KMS-11 (cell line): ENCODE data around the gene CSRNP3.

ENCODE experiments used
- H2AFZ ChIP-seq: fragments of 200-600 bp; sonication (generic); 2 replicates; pipeline ENCODE4 v1.6.1; 2016; ENCODE audit warnings: antibody characterized with exemption, mixed run types, low read depth
- H3K27ac ChIP-seq: fragments of 200-600 bp; sonication (generic); 2 replicates; pipeline ENCODE4 v1.6.1; 2016; ENCODE audit warnings: mild to moderate bottlenecking, mixed run types
- H3K27me3 ChIP-seq: fragments of 200-600 bp; sonication (generic); 2 replicates; pipeline ENCODE4 v1.6.1; 2017; ENCODE audit warnings: mild to moderate bottlenecking, low read depth, mixed run types, moderate library complexity; ENCODE audit not compliant: insufficient read depth
- H3K36me3 ChIP-seq: fragments of 200-600 bp; sonication (generic); 2 replicates; pipeline ENCODE4 v1.6.1; 2017; ENCODE audit warnings: mild to moderate bottlenecking, mixed run types; ENCODE audit not compliant: insufficient read depth
- H3K4me1 ChIP-seq: fragments of 200-600 bp; sonication (generic); 2 replicates; pipeline ENCODE4 v1.6.1; 2016; ENCODE audit warnings: mild to moderate bottlenecking, low read depth, mixed run types; ENCODE audit not compliant: poor library complexity, severe bottlenecking
- H3K4me2 ChIP-seq: fragments of 200-600 bp; sonication (generic); 2 replicates; pipeline ENCODE4 v1.7.0; 2016; ENCODE audit warnings: mild to moderate bottlenecking, mixed run types
- H3K4me3 ChIP-seq: fragments of 200-600 bp; sonication (generic); IDR thresholded peaks from 2 replicates; pipeline ENCODE4 v1.6.1; 2017; ENCODE audit warnings: low read depth, low read length, mixed read lengths; ENCODE audit not compliant: insufficient read depth
- H3K79me2 ChIP-seq: fragments of 200-600 bp; sonication (generic); 2 replicates; pipeline ENCODE4 v1.6.1; 2016; ENCODE audit warnings: low read depth, mixed run types; ENCODE audit not compliant: insufficient read depth
- H3K9ac ChIP-seq: fragments of 200-600 bp; sonication (generic); 2 replicates; pipeline ENCODE4 v1.6.1; 2016; ENCODE audit warnings: mild to moderate bottlenecking, mixed run types
- H4K20me1 ChIP-seq: fragments of 200-600 bp; sonication (generic); 2 replicates; pipeline ENCODE4 v1.6.1; 2016; ENCODE audit warnings: mild to moderate bottlenecking, mixed run types; ENCODE audit not compliant: insufficient read depth
- TF ChIP-seq, protein P1 (sequence below): fragments of 200-600 bp; sonication (generic); conservative IDR thresholded peaks from 2 replicates; pipeline ENCODE4 v1.6.1; 2017; ENCODE audit warnings: low read depth, mild to moderate bottlenecking, antibody characterized with exemption, low read length, moderate library complexity, mixed read lengths

The CSRNP3 gene

DNA sequence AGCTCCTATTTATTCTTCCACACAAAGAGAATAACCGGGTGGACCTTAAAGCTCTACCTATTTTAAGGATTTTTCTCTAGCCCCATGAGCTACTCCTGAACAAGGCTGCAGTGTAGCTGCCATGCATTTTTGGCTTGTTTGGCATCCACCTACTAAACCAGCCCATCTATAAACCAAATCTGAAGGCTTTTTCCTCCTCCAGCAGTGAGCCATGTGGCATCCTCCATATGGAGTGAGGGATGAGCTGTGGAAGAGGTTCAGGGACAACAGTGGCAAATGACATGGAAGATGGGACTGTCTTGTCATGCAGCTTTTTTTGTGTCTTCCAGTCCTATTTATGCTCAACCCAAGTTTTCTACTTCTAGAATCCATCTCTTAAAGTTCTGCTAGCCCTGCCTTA, 224.3 kb downstream of the CSRNP3 start:
- Histone ChIP-seq H2AFZ (no peak overlapping the region), H3K9ac (no peak overlapping the region), H3K27me3 (no peaks in the 10 kb centered on the region), H3K4me1 (no peaks in the 10 kb centered on the region), H3K27ac (no peak overlapping the region), H4K20me1 (no peaks in the 10 kb centered on the region), H3K4me2 (no peak overlapping the region), H3K79me2 (no peaks in the 10 kb centered on the region), H3K4me3 (no peak overlapping the region), H3K36me3 (no peaks in the 10 kb centered on the region)
- TF ChIP-seq, protein P1, sequence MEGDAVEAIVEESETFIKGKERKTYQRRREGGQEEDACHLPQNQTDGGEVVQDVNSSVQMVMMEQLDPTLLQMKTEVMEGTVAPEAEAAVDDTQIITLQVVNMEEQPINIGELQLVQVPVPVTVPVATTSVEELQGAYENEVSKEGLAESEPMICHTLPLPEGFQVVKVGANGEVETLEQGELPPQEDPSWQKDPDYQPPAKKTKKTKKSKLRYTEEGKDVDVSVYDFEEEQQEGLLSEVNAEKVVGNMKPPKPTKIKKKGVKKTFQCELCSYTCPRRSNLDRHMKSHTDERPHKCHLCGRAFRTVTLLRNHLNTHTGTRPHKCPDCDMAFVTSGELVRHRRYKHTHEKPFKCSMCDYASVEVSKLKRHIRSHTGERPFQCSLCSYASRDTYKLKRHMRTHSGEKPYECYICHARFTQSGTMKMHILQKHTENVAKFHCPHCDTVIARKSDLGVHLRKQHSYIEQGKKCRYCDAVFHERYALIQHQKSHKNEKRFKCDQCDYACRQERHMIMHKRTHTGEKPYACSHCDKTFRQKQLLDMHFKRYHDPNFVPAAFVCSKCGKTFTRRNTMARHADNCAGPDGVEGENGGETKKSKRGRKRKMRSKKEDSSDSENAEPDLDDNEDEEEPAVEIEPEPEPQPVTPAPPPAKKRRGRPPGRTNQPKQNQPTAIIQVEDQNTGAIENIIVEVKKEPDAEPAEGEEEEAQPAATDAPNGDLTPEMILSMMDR = no peak

- Histone ChIP-seq H3K4me2 (no peak overlapping the region), H3K27me3 (no peaks in the 10 kb centered on the region), H3K9ac (no peak overlapping the region), H3K79me2 (no peaks in the 10 kb centered on the region), H2AFZ (no peak overlapping the region), H3K4me3 (no peak overlapping the region), H4K20me1 (no peaks in the 10 kb centered on the region), H3K27ac (no peak overlapping the region), H3K36me3 (no peaks in the 10 kb centered on the region), H3K4me1 (no peaks in the 10 kb centered on the region)
- TF ChIP-seq, protein P1 = no peak
These were observed 228.4 kb downstream of the CSRNP3 start for GRCh38 chr2:165697748-165698443.

DNA sequence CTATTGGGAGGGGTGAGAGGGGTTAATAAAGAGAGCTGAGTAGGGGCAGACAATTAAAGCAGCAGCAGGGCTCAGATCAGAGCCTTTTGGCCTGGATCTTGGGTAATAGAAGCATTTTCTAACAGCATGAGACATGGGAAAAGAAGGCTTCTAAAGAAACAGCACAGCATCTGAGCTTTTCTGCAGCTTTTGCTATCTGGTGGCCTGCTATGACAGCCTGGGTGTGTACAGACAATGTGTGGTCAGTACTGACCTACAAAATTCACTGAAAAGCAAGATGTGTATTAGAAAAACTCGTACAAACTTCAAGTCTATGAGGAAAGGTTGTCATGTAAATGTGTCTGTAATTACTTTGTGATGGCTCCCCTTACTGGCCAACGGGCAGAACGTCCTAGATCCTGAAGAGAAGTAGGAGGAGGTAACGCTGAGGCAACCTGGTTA, 229.0 kb downstream of the CSRNP3 start:
- Histone ChIP-seq H3K4me1 (no peaks in the 10 kb centered on the region), H2AFZ (no peak overlapping the region), H3K4me2 (no peak overlapping the region), H3K79me2 (no peaks in the 10 kb centered on the region), H3K9ac (no peak overlapping the region), H3K27me3 (no peaks in the 10 kb centered on the region), H4K20me1 (no peaks in the 10 kb centered on the region), H3K27ac (no peak overlapping the region), H3K4me3 (no peak overlapping the region), H3K36me3 (no peaks in the 10 kb centered on the region)
- TF ChIP-seq, protein P1 = no peak

DNA sequence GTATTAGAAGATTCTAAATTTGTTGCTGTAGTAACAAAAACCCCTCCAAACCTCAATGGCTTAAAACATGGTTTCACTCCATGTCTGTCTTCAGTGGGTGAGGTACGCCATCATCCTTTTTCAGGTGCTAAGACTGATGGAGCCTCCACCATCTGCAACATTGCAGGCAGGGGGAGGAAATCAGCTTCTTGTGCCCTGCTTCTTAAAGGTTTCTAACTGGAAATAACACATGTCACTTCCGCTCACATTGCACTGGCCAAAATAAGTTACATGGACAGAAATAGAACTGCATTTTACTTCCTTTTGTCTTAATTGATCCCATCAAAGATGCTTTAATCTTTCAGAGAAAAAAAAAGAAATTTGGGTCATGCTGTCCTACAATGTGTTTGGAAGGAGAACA, 230.4 kb downstream of the CSRNP3 start:
- no peaks in the 10 kb centered on the region for H3K36me3 ChIP-seq
- H2AFZ ChIP-seq = no peak overlapping the region
- TF ChIP-seq, protein P1 = no peak
- H4K20me1 ChIP-seq = no peaks in the 10 kb centered on the region
- no peak overlapping the region for H3K4me2 ChIP-seq
- no peak overlapping the region for H3K27ac ChIP-seq
- no peaks in the 10 kb centered on the region for H3K27me3 ChIP-seq
- no peaks in the 10 kb centered on the region for H3K79me2 ChIP-seq
- H3K4me3 ChIP-seq = no peak overlapping the region
- H3K9ac ChIP-seq = no peak overlapping the region
- no peaks in the 10 kb centered on the region for H3K4me1 ChIP-seq
